ENCODE data around the gene PHF12.

The PHF12 gene

GRCh38 chr17:28901866-28902818, 49.2 kb downstream of the PHF12 start:
- peak; percentile 57 for DNase-seq (ENCODE audit: low spot score)

GRCh38 chr17:28900986-28901726, 50.2 kb downstream of the PHF12 start:
- no peak for DNase-seq (ENCODE audit: low spot score)

DNA sequence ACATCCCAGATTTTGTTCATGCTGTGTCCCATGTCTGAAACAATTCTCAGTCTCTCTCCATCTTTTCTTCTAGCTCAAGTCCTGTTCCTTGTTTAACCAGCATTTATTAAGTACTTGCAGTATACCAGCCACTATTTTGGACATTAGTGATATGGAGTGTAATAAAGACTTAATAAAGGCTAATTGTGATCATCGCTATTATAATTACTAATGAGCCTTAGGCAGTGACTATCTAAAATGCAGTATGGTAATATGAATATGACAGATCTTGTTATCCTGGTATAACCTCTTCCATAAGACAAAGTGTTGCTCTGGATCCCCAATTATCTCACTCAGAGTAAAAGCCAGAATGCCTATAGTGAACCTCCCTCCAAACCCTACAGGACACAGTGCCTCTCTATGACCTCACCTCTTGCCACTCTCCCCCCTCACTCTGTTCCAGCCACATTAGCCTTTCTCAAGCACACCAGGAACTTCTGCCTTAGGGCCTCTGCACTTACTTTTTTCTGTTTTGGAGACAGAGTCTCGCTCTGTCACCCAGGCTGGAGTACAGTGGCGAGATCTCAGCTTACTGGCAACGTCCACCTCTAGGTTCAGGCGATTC, 52.0 kb downstream of the PHF12 start:
- DNase-seq (ENCODE audit: low spot score), result no peak

DNA sequence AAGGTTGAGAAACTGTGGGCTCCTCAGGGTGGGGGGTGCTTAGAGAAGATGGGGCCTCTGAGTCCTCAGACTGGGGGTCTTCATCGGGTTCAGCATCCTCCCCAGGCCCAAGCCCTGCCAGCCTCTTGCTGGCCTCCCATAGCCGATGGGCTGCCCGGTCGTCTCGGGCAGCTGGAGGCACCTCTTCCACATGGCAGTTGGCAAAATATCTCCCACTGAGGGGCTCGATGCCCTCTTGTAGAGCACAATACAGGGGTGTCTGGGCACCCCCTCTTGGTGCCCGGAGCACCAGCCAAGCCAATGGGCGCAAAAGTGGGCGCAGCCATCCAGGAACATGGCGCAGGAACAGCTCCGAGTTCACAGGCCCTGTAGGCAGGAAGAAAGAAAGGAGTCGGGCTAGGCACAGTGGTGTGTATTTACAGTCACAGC, 52.8 kb downstream of the PHF12 start:
- DNase-seq (ENCODE audit: low spot score), result no peak

GRCh38 chr17:28897769-28898526, 53.4 kb downstream of the PHF12 start:
- peak; percentile 46 for DNase-seq (ENCODE audit: low spot score)

- peak; percentile 37 for DNase-seq (ENCODE audit: low spot score)
Observed at GRCh38 chr17:28896884-28897768, 54.2 kb downstream of the PHF12 start, which contains the start of gene FLOT2. Gene FLOT2, minus strand, starts transcription at chr17:28897733. Its CDS starts 159 bp downstream, at chr17:28897574.

DNA sequence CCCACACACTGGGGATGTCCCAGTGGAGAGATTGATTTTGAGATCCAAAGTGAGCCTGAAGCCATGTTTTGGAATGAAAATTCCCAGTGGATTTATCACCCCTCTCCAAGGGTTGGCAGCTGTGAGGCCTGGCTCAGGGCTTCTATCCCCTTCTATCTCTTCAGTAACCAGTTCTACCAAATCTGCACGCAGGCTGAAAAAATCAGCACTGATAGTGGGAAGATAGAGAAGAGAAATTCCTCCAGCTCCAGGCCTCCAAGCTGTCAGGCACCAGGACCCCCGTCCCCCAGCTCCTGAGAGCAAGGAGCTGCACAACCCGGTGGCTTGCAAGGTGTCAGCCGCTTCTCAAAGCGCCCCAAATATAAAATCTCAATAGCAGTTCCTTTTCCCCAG, 54.8 kb downstream of the PHF12 start:
- no peak for DNase-seq (ENCODE audit: low spot score)

- DNase-seq (ENCODE audit: low spot score), result no peak
Observed at GRCh38 chr17:28895794-28896447, 55.4 kb downstream of the PHF12 start.

GRCh38 chr17:28893248-28894183, 57.8 kb downstream of the PHF12 start:
- peak; percentile 19 for DNase-seq (ENCODE audit: low spot score)

DNA sequence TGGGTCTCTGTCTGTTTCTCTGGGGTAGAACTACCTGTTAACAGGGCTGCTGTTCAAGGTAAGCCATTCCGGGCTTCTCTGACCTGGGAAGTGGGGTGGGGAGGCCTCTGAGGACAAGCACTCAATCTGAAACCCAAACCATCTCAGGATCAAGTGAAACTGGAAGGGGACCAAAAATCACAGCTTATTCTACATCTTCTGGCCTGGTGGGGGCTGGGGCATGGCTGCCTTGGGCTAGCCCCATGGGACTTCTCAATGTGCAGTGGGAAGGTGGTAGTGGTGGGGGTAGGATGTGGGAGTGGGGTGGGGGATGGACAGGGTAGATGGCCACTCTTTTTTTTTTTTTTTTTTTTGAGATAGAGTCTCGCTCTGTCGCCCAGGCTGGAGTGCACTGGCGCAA, 59.3 kb downstream of the PHF12 start:
- DNase-seq (ENCODE audit: low spot score), result no peak

GRCh38 chr17:28891201-28891600, 60.1 kb downstream of the PHF12 start:
- no peak for DNase-seq (ENCODE audit: low spot score)

DNA sequence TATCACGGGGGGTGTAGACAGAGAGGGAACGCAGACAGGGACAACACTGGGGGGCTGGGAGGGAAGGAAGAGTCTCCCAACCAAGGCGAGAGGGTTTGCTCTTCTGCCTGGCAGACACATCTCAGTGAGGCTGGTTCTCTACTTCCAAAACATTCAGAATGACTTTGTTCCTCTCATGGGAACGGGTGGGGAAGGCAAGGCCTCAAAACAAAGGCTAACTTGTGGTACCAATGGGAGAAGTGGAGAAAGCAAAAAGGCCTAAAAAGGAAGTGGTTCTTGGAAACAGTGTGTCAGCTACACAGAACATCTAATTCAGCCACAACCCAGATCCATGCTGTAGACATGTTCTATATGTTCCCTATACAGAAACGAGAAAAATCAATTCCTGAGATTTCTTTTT, 61.3 kb downstream of the PHF12 start:
- DNase-seq (ENCODE audit: low spot score), result no peak

DNA sequence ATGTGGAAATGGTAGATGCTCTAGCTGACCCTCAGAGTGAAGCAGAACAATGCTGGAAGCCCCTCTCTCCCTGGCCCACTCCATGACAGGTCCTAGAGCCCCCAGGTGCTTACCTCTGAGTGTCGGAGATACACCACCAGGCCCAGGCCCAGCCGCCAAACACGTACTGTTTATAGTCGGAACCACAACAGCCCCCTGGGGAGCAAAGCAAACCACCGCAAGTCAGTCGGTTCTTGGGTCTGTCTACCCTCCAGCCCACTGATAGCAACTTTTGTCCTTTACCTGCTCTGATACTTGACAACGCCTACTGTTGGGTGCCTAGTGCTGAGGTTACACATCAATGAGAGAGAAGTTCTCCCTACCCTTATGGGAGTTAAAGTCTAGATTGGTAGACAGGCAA, 62.5 kb downstream of the PHF12 start:
- no peak for DNase-seq (ENCODE audit: low spot score)

DNA sequence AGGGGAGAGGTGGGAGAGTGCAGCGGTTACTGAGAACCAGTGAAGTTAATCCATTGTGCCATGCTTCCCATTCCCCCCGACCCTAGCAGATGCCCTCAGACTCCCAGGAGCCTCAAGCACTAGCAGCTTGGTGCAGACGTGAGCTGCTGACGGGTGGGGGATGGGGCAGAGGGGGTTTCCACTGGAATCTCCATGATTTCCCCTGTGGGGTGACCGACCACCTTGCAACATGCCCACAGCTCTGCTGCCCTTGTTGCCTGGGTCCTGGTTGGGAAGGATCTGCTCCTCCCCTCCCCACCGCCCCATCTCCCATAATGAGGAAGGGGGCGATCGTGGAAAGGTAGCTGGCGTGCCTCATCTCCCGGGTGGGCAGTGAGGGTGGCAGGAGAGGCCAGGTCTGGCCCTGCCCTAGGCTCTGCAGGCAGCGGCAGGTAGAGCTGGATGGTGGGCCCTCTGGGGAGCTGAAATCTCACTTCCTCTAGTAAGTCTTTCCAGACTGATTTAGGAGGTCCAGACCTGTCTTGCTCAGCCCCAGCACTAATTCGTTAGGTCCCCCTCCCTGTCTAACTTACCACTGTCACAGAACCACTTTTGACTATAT, 63.3 kb downstream of the PHF12 start:
- DNase-seq (ENCODE audit: low spot score), result no peak

DNA sequence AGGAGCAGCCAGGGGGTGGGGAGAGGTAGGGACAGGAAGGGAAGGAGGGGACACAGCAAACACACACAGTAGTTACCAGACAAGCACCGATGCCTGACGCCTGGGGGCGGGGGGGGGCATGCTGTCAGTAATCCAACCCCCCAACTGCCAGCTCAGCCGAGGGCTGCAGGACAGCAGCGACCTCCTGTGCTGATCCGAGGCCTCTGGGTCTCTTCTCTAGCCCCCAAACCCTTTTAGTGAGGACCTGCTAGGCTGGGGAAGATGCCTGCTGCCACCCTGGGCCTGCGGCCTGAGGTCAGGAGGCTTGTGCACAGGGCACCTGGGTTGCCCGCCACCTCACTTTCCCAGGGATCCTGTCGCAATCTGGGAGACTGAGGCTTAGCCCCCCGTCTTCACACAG, 65.4 kb downstream of the PHF12 start:
- no peak for DNase-seq (ENCODE audit: low spot score)

DNA sequence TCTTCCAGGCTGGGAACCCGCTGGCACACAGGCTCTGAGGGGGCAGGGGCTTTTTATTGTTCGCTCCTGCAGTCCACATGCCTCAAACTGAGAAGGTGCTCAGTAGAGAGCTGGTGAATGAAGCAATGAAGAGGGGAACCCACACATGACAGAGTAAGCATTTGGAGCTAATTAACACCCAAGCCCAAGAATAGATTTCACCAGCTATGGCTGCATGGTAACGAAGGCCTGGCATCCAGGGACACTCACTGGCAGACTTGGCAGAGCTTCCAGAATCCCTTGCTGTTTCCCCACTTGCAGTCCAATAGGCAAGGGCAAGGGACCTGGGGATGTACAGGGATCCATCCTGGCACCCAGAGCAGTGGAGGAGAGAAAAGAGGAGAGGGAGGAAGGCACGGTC, 66.0 kb downstream of the PHF12 start:
- DNase-seq (ENCODE audit: low spot score), result no peak

GRCh38 chr17:28883967-28884702, 67.2 kb downstream of the PHF12 start:
- no peak for DNase-seq (ENCODE audit: low spot score)

Data from kidney tubule cell (primary cell).